B cell (primary cell): ENCODE measurements around the gene TSC2. TPM values are rescaled to one million over a fixed set of nuclear protein-coding genes. Genes with fewer than 3 reads are reported as not detected.

Source experiments
- ATAC-seq: fragments of 200-7000 bp; cut with Tn5 transposase; one replicate; pipeline ENCODE4 v1.10.0; 2021; ENCODE audit warnings: low read depth, mild to moderate bottlenecking, moderate number of reproducible peaks, moderate library complexity
- CTCF ChIA-PET: fragments of 350-600 bp; sonication (Branson Sonifier 250); formaldehyde crosslinking; loops from one replicate; lab custom pipeline; 2021; ENCODE audit warnings: antibody characterized with exemption, inconsistent platforms; lab: Charles Lee
- POLR2A ChIA-PET: fragments of 350-600 bp; sonication (Branson Sonifier 250); formaldehyde crosslinking; loops from one replicate; lab custom pipeline; 2021; ENCODE audit warnings: antibody characterized with exemption; lab: Charles Lee
- DNase-seq: peaks from one replicate; pipeline ENCODE4 v3.0.0; 2013
- H2AFZ ChIP-seq: 2 replicates; pipeline ENCODE4 v1.6.1; 2012; ENCODE audit warnings: mild to moderate bottlenecking, low read depth, low read length; ENCODE audit not compliant: insufficient read depth, poor library complexity, severe bottlenecking
- H3K27ac ChIP-seq, 2 donors: 1 replicate in 1 of 2; 2 replicates in 1 of 2; pipeline ENCODE4 v1.5.1; 2012 to 2013; ENCODE audit warnings: low read length in 2 of 2, mild to moderate bottlenecking in 2 of 2, moderate library complexity in 1 of 2
- H3K27me3 ChIP-seq, 4 experiments: fragments of 200-600 bp in 1 of 4; sonication (generic) in 1 of 4; replicated peaks in 1 of 4; 1 replicate in 2 of 4; 2 replicates in 2 of 4; pipeline versions ENCODE4 v1.6.1 to v1.7.0; 2013 to 2016; ENCODE audit warnings: low read length in 3 of 4, mild to moderate bottlenecking in 2 of 4, mixed read lengths in 1 of 4, moderate library complexity in 1 of 4; ENCODE audit not compliant: insufficient read depth in 4 of 4, control insufficient read depth in 3 of 4; ENCODE audit errors: control extremely low read depth in 1 of 4
- H3K36me3 ChIP-seq, 2 experiments: replicated peaks in 1 of 2; 1 replicate in 1 of 2; 2 replicates in 1 of 2; pipeline versions ENCODE4 v1.6.1 to v1.7.1; 2013; ENCODE audit warnings: low read length in 1 of 2; ENCODE audit not compliant: insufficient read depth in 2 of 2, control insufficient read depth in 1 of 2; ENCODE audit errors: control extremely low read depth in 1 of 2, extremely low read depth in 1 of 2
- H3K4me1 ChIP-seq, 2 donors: fragments of 200-600 bp in 1 of 2; sonication (generic) in 1 of 2; 1 replicate in 1 of 2; 2 replicates in 1 of 2; pipeline versions ENCODE4 v1.5.1 to v1.6.1; 2013 to 2017; ENCODE audit warnings: low read length in 2 of 2; ENCODE audit not compliant: control insufficient read depth in 2 of 2, insufficient read depth in 2 of 2
- H3K4me2 ChIP-seq: replicated peaks from 2 replicates; pipeline ENCODE3; 2012; ENCODE audit warnings: mild to moderate bottlenecking, low read depth, low read length; ENCODE audit not compliant: poor library complexity, severe bottlenecking
- H3K4me3 ChIP-seq, 5 experiments: fragments of 200-600 bp in 1 of 5; sonication (generic) in 1 of 5; 1 replicate in 3 of 5; 2 replicates in 2 of 5; pipeline versions ENCODE4 v1.5.1 to v1.7.0; 2011 to 2016; ENCODE audit warnings: low read length in 4 of 5, mild to moderate bottlenecking in 4 of 5, low read depth in 2 of 5, control low read depth in 1 of 5, moderate library complexity in 1 of 5; ENCODE audit not compliant: insufficient read depth in 1 of 5; ENCODE audit errors: control extremely low read depth in 1 of 5, extremely low read depth in 1 of 5
- H3K79me2 ChIP-seq: fragments of 200-600 bp; sonication (generic); one replicate; pipeline ENCODE4 v1.6.0; 2016; ENCODE audit warnings: low read length; ENCODE audit not compliant: control insufficient read depth, insufficient read depth
- H3K9ac ChIP-seq: fragments of 200-600 bp; sonication (generic); 2 replicates; pipeline ENCODE4 v1.6.1; 2017; ENCODE audit warnings: mild to moderate bottlenecking, low read length, moderate library complexity
- H3K9me3 ChIP-seq, 3 donors: one replicate each; pipeline versions ENCODE4 v1.6.1 to v1.7.1; 2013; ENCODE audit warnings: low read length in 2 of 3; ENCODE audit not compliant: control insufficient read depth in 2 of 3, insufficient read depth in 1 of 3; ENCODE audit errors: control extremely low read depth in 1 of 3
- H4K20me1 ChIP-seq: 2 replicates; pipeline ENCODE4 v1.6.0; 2012; ENCODE audit warnings: mild to moderate bottlenecking, low read length; ENCODE audit not compliant: insufficient read depth, control insufficient read depth, poor library complexity, severe bottlenecking
- H3K27ac Mint-ChIP-seq: one replicate; pipeline ENCODE4 v1.8.0; 2021; ENCODE audit warnings: mixed read lengths
- H3K27me3 Mint-ChIP-seq: one replicate; pipeline ENCODE4 v1.8.0; 2021; ENCODE audit warnings: mixed read lengths
- H3K4me1 Mint-ChIP-seq: one replicate; pipeline ENCODE4 v1.8.0; 2021; ENCODE audit warnings: mixed read lengths
- H3K4me3 Mint-ChIP-seq: one replicate; pipeline ENCODE4 v1.8.0; 2021; ENCODE audit warnings: mixed read lengths
- H3K9me3 Mint-ChIP-seq: one replicate; pipeline ENCODE4 v1.8.0; 2022; ENCODE audit warnings: mixed read lengths; ENCODE audit not compliant: insufficient read depth
- EZH2 ChIP-seq: IDR thresholded peaks from 2 replicates; pipeline ENCODE4 v1.6.1; 2012; ENCODE audit warnings: borderline replicate concordance, low read depth, mild to moderate bottlenecking, moderate library complexity, low read length; ENCODE audit not compliant: insufficient read depth, poor library complexity, severe bottlenecking
- WGBS: methylation state at CpG from one replicate; pipeline ENCODE4 v1.1.5; 2013; ENCODE audit warnings: missing lambda C conversion rate; ENCODE audit not compliant: insufficient coverage; 5-methylcytosine and 5-hydroxymethylcytosine counted together
- intact Hi-C: fragments of 100-400 bp; cut with micrococcal nuclease; formaldehyde crosslinking; loops from one replicate; pipeline ENCODE4 v1.10.0; 2022
- polyA plus RNA-seq: library from polyadenylated mRNA; depleted of rRNA; stranded (reverse); fragments of >200 nt; gene quantifications from 2 replicates; pipeline ENCODE4 v1.2.3, GENCODE V29; 2012
- total RNA-seq, 2 donors: library from RNA; stranded (reverse); fragments of 120-200 nt in 1 of 2; gene quantifications; 1 replicate in 1 of 2; 2 replicates in 1 of 2; pipeline versions ENCODE4 v1.2.3 to v1.2.4, GENCODE V29; 2013 to 2022
- TF ChIP-seq, protein P1 (sequence below): fragments of 200-600 bp; IDR thresholded peaks from one replicate; pipeline ENCODE4 v1.8.0; 2022; ENCODE audit warnings: antibody characterized with exemption, mild to moderate bottlenecking

TSC2 gene
- total and polyA plus RNA-seq, 2 donors (not counting 1 experiment from before 2014, with no cell fraction given) = 128 to 194 TPM

- H3K4me3 Mint-ChIP-seq = peak within 1 kb of the TSS; percentile 37
- peak within 1 kb of the TSS; percentile 67 for H3K4me2 ChIP-seq
- H2AFZ ChIP-seq = peak within 1 kb of the TSS; percentile 42
- H3K4me1 Mint-ChIP-seq = peaks cover 15% of the 10 kb centered on the region
- no peaks in the 10 kb centered on the region for H4K20me1 ChIP-seq
- no peak within 1 kb of the TSS for H3K4me3 ChIP-seq
- no peak within 1 kb of the TSS for H3K27ac Mint-ChIP-seq
- intact Hi-C loops = no loop called here
- H3K27me3 ChIP-seq = peaks cover 0 to 43% (median 14%) of the 10 kb centered on the region in 4 experiments
- no peak within 1 kb of the TSS for H3K27ac ChIP-seq
- ChIA-PET POLR2A (interaction anchor here (1.0 to 1.3 kb wide), 2 partner anchors 121 to 130 kb away, joined by 3 to 4 read pairs; no protein-coding TSS in a partner anchor), CTCF (interaction anchor here (2.2 kb wide), 1 partner anchor 121 kb away, joined by 14 read pairs; no protein-coding TSS in a partner anchor)
- no peaks in the 10 kb centered on the region for H3K36me3 ChIP-seq
- no peaks in the 10 kb centered on the region for H3K79me2 ChIP-seq
- whole genome bisulfite sequencing = 2% methylated on average over 33 of the region's 33 CpGs
- no peak within 1 kb of the TSS for H3K9ac ChIP-seq
- H3K27me3 Mint-ChIP-seq = peaks cover 21% of the 10 kb centered on the region
- DNase-seq = peak; percentile 58
- peaks cover 23 to 29% of the 10 kb centered on the region in 2 donors for H3K4me1 ChIP-seq
- H3K9me3 Mint-ChIP-seq = no peaks in the 10 kb centered on the region
- no peaks in the 10 kb centered on the region for H3K9me3 ChIP-seq
- no peak for ATAC-seq
- TF ChIP-seq, protein P1, sequence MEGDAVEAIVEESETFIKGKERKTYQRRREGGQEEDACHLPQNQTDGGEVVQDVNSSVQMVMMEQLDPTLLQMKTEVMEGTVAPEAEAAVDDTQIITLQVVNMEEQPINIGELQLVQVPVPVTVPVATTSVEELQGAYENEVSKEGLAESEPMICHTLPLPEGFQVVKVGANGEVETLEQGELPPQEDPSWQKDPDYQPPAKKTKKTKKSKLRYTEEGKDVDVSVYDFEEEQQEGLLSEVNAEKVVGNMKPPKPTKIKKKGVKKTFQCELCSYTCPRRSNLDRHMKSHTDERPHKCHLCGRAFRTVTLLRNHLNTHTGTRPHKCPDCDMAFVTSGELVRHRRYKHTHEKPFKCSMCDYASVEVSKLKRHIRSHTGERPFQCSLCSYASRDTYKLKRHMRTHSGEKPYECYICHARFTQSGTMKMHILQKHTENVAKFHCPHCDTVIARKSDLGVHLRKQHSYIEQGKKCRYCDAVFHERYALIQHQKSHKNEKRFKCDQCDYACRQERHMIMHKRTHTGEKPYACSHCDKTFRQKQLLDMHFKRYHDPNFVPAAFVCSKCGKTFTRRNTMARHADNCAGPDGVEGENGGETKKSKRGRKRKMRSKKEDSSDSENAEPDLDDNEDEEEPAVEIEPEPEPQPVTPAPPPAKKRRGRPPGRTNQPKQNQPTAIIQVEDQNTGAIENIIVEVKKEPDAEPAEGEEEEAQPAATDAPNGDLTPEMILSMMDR = no peak
- TF ChIP-seq EZH2 = no peak
These were observed 28.3 kb upstream of the TSC2 start, which contains the start of gene NPW for GRCh38 chr16:2019518-2019920. Gene NPW (plus strand): TSS chr16:2019785.
